Measurements from ENCODE around the gene PCSK7. TPM values are rescaled to one million over a fixed set of nuclear protein-coding genes. Genes with fewer than 3 reads are reported as not detected.
"Not testable (repeated sequence)": the region's sequence is repeated elsewhere in the genome, so short reads cannot be mapped to it uniquely, and the experiment has no call there.

PCSK7 gene
- total and polyA plus RNA-seq, 4 experiments from 2014 or later: 33.3 to 325 (median 192) TPM

- ChIA-PET CTCF (ENCODE audit: partially characterized antibody) (interaction anchor here (1.1 to 2.2 kb wide), 2 partner anchors 10 to 12 kb away, joined by 3 to 9 read pairs; no protein-coding TSS in a partner anchor), POLR2A (ENCODE audit: partially characterized antibody) (interaction anchor here (3.9 kb wide), 1 partner anchor 12 kb away, joined by 26 read pairs; the partner anchor contains the start of gene PCSK7)
- intact Hi-C loops (cut with micrococcal nuclease): no loop called here
- H3K27me3 ChIP-seq (ENCODE audit: insufficient read depth, low read length): no peaks in the 10 kb centered on the region
- no peak overlapping the region for H3K27ac ChIP-seq (ENCODE audit: low read depth, low read length)
- no peaks in the 10 kb centered on the region for H3K9me3 ChIP-seq (ENCODE audit: control insufficient read depth in 1 of 2, low read length in 2 of 2)
- H3K36me3 ChIP-seq (ENCODE audit: insufficient read depth, low read length): peaks cover 86% of the 10 kb centered on the region
- H3K4me3 Mint-ChIP-seq: no peak overlapping the region
- no peaks in the 10 kb centered on the region for H3K27me3 Mint-ChIP-seq
- no peak for DNase-seq
- peaks cover 63 to 84% of the 10 kb centered on the region in 2 donors for H3K36me3 Mint-ChIP-seq
- peaks cover 0 to 7% (median 2%) of the 10 kb centered on the region in 4 donors for H3K4me1 Mint-ChIP-seq
- no peaks in the 10 kb centered on the region for H3K4me1 ChIP-seq (ENCODE audit: insufficient read depth, low read length)
- H3K27ac Mint-ChIP-seq: peak overlapping the region in 2 of 7 donors; percentile 9 to 24
- no peaks in the 10 kb centered on the region for H3K9me3 Mint-ChIP-seq
- no peak overlapping the region for H3K4me3 ChIP-seq (ENCODE audit: low read length in 2 of 2)
These were observed 13.5 kb downstream of the PCSK7 start for GRCh38 chr11:117218133-117218915.

- Mint-ChIP-seq H3K36me3 (peaks cover 68 to 81% of the 10 kb centered on the region in 2 donors), H3K9me3 (no peaks in the 10 kb centered on the region)
- POLR2A ChIA-PET (ENCODE audit: partially characterized antibody): no interaction called here
These were observed 14.5 kb downstream of the PCSK7 start for GRCh38 chr11:117217141-117218084.

GRCh38 chr11:117214404-117215110 lies 17.3 kb downstream of the PCSK7 start:
- peaks cover 0 to 10% (median 7%) of the 10 kb centered on the region in 4 donors for H3K4me1 Mint-ChIP-seq
- H3K9me3 Mint-ChIP-seq: no peaks in the 10 kb centered on the region
- POLR2A ChIA-PET (ENCODE audit: partially characterized antibody): interaction anchor here (1.3 kb wide), 1 partner anchor 11 kb away, joined by 8 read pairs; no protein-coding TSS in a partner anchor
- no peak overlapping the region for H3K27ac ChIP-seq (ENCODE audit: low read depth, low read length)
- intact Hi-C loops (cut with micrococcal nuclease): no loop called here
- H3K36me3 ChIP-seq (ENCODE audit: insufficient read depth, low read length): peaks cover 63% of the 10 kb centered on the region
- H3K27me3 ChIP-seq (ENCODE audit: insufficient read depth, low read length): no peaks in the 10 kb centered on the region
- H3K36me3 Mint-ChIP-seq: peaks cover 58 to 80% of the 10 kb centered on the region in 2 donors
- CTCF ChIA-PET (ENCODE audit: partially characterized antibody): interaction anchor here (6.0 kb wide), 1 partner anchor 11 kb away, joined by 30 read pairs; no protein-coding TSS in a partner anchor
- peak overlapping the region in 6 of 7 donors; percentile 10 to 69 (median 48) for H3K27ac Mint-ChIP-seq
- H3K27me3 Mint-ChIP-seq: no peaks in the 10 kb centered on the region
- no peak for DNase-seq
- H3K4me3 Mint-ChIP-seq: no peak overlapping the region
- no peaks in the 10 kb centered on the region for H3K4me1 ChIP-seq (ENCODE audit: insufficient read depth, low read length)
- no peak overlapping the region for H3K4me3 ChIP-seq (ENCODE audit: low read length in 2 of 2)
- no peaks in the 10 kb centered on the region for H3K9me3 ChIP-seq (ENCODE audit: control insufficient read depth in 1 of 2, low read length in 2 of 2)

More at GRCh38 chr11:117217141-117218084, 14.5 kb downstream of the PCSK7 start:
- no peak for DNase-seq
- H3K4me3 Mint-ChIP-seq: no peak overlapping the region
- no peaks in the 10 kb centered on the region for H3K27me3 ChIP-seq (ENCODE audit: insufficient read depth, low read length)
- intact Hi-C loops (cut with micrococcal nuclease): no loop called here
- H3K4me1 ChIP-seq (ENCODE audit: insufficient read depth, low read length): no peaks in the 10 kb centered on the region
- H3K27ac Mint-ChIP-seq: peak overlapping the region in 5 of 7 donors; percentile 13 to 81 (median 52)
- no peak overlapping the region for H3K4me3 ChIP-seq (ENCODE audit: low read length in 2 of 2)
- peaks cover 0 to 7% (median 4%) of the 10 kb centered on the region in 4 donors for H3K4me1 Mint-ChIP-seq
- CTCF ChIA-PET (ENCODE audit: partially characterized antibody): interaction anchor here (6.0 kb wide), 1 partner anchor 8 kb away, joined by 30 read pairs; no protein-coding TSS in a partner anchor
- H3K9me3 ChIP-seq (ENCODE audit: control insufficient read depth in 1 of 2, low read length in 2 of 2): no peaks in the 10 kb centered on the region
- H3K36me3 ChIP-seq (ENCODE audit: insufficient read depth, low read length): peaks cover 85% of the 10 kb centered on the region
- no peaks in the 10 kb centered on the region for H3K27me3 Mint-ChIP-seq
- H3K27ac ChIP-seq (ENCODE audit: low read depth, low read length): no peak overlapping the region

- POLR2A ChIA-PET (ENCODE audit: partially characterized antibody): no interaction called here
- no peak overlapping the region for H3K4me3 Mint-ChIP-seq
- Histone ChIP-seq H3K27me3 (ENCODE audit: insufficient read depth, low read length) (no peaks in the 10 kb centered on the region), H3K4me1 (ENCODE audit: insufficient read depth, low read length) (no peaks in the 10 kb centered on the region), H3K9me3 (ENCODE audit: control insufficient read depth in 1 of 2, low read length in 2 of 2) (no peaks in the 10 kb centered on the region), H3K36me3 (ENCODE audit: insufficient read depth, low read length) (peaks cover 46% of the 10 kb centered on the region), H3K4me3 (ENCODE audit: low read length in 2 of 2) (no peak overlapping the region), H3K27ac (ENCODE audit: low read depth, low read length) (no peak overlapping the region)
- no peaks in the 10 kb centered on the region for H3K9me3 Mint-ChIP-seq
- H3K27ac Mint-ChIP-seq: peak overlapping the region in 2 of 7 donors; percentile 35 to 73
- no peaks in the 10 kb centered on the region for H3K27me3 Mint-ChIP-seq
- H3K4me1 Mint-ChIP-seq: peaks cover 0 to 10% (median 7%) of the 10 kb centered on the region in 4 donors
- no peak for DNase-seq
- CTCF ChIA-PET (ENCODE audit: partially characterized antibody): interaction anchor here (6.0 kb wide), 1 partner anchor 13 kb away, joined by 30 read pairs; no protein-coding TSS in a partner anchor
- intact Hi-C loops (cut with micrococcal nuclease): no loop called here
- peaks cover 43 to 69% of the 10 kb centered on the region in 2 donors for H3K36me3 Mint-ChIP-seq
These were observed 19.0 kb downstream of the PCSK7 start for GRCh38 chr11:117212697-117213355.

GRCh38 chr11:117210620-117211019 lies 21.3 kb downstream of the PCSK7 start:
- H3K9me3 ChIP-seq (ENCODE audit: control insufficient read depth in 1 of 2, low read length in 2 of 2): no peaks in the 10 kb centered on the region
- CTCF ChIA-PET (ENCODE audit: partially characterized antibody): interaction anchor here (0.7 to 1.2 kb wide), 2 partner anchors 16 to 1085 kb away, joined by 3 to 4 read pairs; no protein-coding TSS in a partner anchor
- no peak overlapping the region for H3K4me3 Mint-ChIP-seq
- H3K27ac Mint-ChIP-seq: peak overlapping the region in 2 of 7 donors; percentile 32 to 56
- no peak overlapping the region for H3K4me3 ChIP-seq (ENCODE audit: low read length in 2 of 2)
- H3K36me3 Mint-ChIP-seq: peaks cover 33 to 55% of the 10 kb centered on the region in 2 donors
- H3K4me1 Mint-ChIP-seq: peaks cover 0 to 10% (median 6%) of the 10 kb centered on the region in 4 donors
- intact Hi-C loops (cut with micrococcal nuclease): no loop called here
- no peaks in the 10 kb centered on the region for H3K27me3 Mint-ChIP-seq
- H3K27ac ChIP-seq (ENCODE audit: low read depth, low read length): no peak overlapping the region
- H3K27me3 ChIP-seq (ENCODE audit: insufficient read depth, low read length): no peaks in the 10 kb centered on the region
- no peaks in the 10 kb centered on the region for H3K4me1 ChIP-seq (ENCODE audit: insufficient read depth, low read length)
- POLR2A ChIA-PET (ENCODE audit: partially characterized antibody): interaction anchor here (0.9 kb wide), 1 partner anchor 66 kb away, joined by 3 read pairs; no protein-coding TSS in a partner anchor
- no peak for DNase-seq
- H3K9me3 Mint-ChIP-seq: no peaks in the 10 kb centered on the region
- H3K36me3 ChIP-seq (ENCODE audit: insufficient read depth, low read length): peaks cover 26% of the 10 kb centered on the region

- POLR2A ChIA-PET (ENCODE audit: partially characterized antibody): interaction anchor here (0.9 kb wide), 1 partner anchor 65 kb away, joined by 3 read pairs; no protein-coding TSS in a partner anchor
- peaks cover 39 to 60% of the 10 kb centered on the region in 2 donors for H3K36me3 Mint-ChIP-seq
- H3K27me3 Mint-ChIP-seq: not testable (repeated sequence)
These were observed 22.3 kb downstream of the PCSK7 start for GRCh38 chr11:117209351-117210125.

More at GRCh38 chr11:117209351-117210125, 22.3 kb downstream of the PCSK7 start:
- H3K4me3 ChIP-seq (ENCODE audit: low read length in 2 of 2); H3K27me3 ChIP-seq (ENCODE audit: insufficient read depth, low read length); H3K9me3 ChIP-seq (ENCODE audit: control insufficient read depth in 1 of 2, low read length in 2 of 2); H3K9me3 Mint-ChIP-seq; H3K4me1 ChIP-seq (ENCODE audit: insufficient read depth, low read length); CTCF ChIA-PET (ENCODE audit: partially characterized antibody); H3K4me3 Mint-ChIP-seq; H3K27ac ChIP-seq (ENCODE audit: low read depth, low read length); DNase-seq: not testable (repeated sequence)
- Mint-ChIP-seq H3K27ac (peak overlapping the region in 1 of 7 donors; percentile 12), H3K4me1 (peaks cover 0 to 10% (median 6%) of the 10 kb centered on the region in 4 donors)
- H3K36me3 ChIP-seq (ENCODE audit: insufficient read depth, low read length): peaks cover 31% of the 10 kb centered on the region
- intact Hi-C loops (cut with micrococcal nuclease): loop anchor here (5.0 kb wide), 1 partner anchor 77 kb away; no protein-coding TSS in a partner anchor

All from CD4-positive, alpha-beta memory T cell (primary cell).